ENCODE measurements around the gene DBX1.

- TF ChIP-seq POLR2A (IDR thresholded peaks at IDR 0.05) = no peak
- TF ChIP-seq CTCF (IDR thresholded peaks at IDR 0.05) = no peak
These were observed 48.4 kb upstream of the DBX1 start for GRCh38 chr11:20208622-20209111.

All from testis (tissue), 2 donors.